NB4 (cell line): ENCODE results near the gene B4GALT6.

Experiments
- MYC ChIP-seq: IDR thresholded peaks from 2 replicates; pipeline ENCODE4 v1.6.1; 2011; ENCODE audit warnings: low read depth, low read length
- POLR2A ChIP-seq: IDR thresholded peaks from 2 replicates; pipeline ENCODE4 v1.6.1; 2011; ENCODE audit warnings: mild to moderate bottlenecking; ENCODE audit not compliant: insufficient read length; ENCODE audit errors: extremely low read depth
- TF ChIP-seq, protein P1 (sequence below): IDR thresholded peaks from one replicate; pipeline ENCODE4 v1.5.1; 2012; ENCODE audit warnings: low read depth, low read length
- TF ChIP-seq, protein P2 (sequence below): IDR thresholded peaks from 2 replicates; pipeline ENCODE4 v1.6.1; 2011; ENCODE audit warnings: low read depth, low read length

DNA sequence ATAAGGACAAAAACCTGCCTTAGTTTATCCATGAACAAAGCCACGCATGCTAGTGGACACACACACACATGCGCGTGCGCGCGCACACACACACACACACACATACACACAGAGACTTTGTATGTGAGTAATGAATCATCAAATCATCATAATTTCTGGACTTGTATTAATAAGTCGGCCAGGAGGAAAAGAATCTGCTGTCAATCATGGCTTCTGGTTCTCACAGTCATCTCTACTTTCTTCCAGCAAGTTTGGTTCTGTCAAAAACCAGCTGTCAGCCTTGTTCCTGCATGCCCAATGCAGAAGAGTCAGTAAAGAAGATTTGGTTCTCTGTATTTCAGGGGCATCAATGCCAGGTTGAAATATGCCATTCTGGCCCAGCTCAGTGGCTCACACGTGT is 93.8 kb downstream of the B4GALT6 start:
- TF ChIP-seq, protein P1, sequence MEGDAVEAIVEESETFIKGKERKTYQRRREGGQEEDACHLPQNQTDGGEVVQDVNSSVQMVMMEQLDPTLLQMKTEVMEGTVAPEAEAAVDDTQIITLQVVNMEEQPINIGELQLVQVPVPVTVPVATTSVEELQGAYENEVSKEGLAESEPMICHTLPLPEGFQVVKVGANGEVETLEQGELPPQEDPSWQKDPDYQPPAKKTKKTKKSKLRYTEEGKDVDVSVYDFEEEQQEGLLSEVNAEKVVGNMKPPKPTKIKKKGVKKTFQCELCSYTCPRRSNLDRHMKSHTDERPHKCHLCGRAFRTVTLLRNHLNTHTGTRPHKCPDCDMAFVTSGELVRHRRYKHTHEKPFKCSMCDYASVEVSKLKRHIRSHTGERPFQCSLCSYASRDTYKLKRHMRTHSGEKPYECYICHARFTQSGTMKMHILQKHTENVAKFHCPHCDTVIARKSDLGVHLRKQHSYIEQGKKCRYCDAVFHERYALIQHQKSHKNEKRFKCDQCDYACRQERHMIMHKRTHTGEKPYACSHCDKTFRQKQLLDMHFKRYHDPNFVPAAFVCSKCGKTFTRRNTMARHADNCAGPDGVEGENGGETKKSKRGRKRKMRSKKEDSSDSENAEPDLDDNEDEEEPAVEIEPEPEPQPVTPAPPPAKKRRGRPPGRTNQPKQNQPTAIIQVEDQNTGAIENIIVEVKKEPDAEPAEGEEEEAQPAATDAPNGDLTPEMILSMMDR: no peak
- no peak for TF ChIP-seq POLR2A
- TF ChIP-seq, protein P2, sequence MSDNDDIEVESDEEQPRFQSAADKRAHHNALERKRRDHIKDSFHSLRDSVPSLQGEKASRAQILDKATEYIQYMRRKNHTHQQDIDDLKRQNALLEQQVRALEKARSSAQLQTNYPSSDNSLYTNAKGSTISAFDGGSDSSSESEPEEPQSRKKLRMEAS: no peak
- no peak for TF ChIP-seq MYC
